AG20443 (cell line): Measurements from ENCODE around the gene MORC3.
"Not testable (repeated sequence)": the region's sequence is repeated elsewhere in the genome, so short reads cannot be mapped to it uniquely, and the experiment has no call there.

Experiments used
- DNase-seq: peaks from one replicate; pipeline ENCODE4 v3.0.0; 2012; ENCODE audit warnings: low spot score, mixed read lengths

MORC3 gene

DNA sequence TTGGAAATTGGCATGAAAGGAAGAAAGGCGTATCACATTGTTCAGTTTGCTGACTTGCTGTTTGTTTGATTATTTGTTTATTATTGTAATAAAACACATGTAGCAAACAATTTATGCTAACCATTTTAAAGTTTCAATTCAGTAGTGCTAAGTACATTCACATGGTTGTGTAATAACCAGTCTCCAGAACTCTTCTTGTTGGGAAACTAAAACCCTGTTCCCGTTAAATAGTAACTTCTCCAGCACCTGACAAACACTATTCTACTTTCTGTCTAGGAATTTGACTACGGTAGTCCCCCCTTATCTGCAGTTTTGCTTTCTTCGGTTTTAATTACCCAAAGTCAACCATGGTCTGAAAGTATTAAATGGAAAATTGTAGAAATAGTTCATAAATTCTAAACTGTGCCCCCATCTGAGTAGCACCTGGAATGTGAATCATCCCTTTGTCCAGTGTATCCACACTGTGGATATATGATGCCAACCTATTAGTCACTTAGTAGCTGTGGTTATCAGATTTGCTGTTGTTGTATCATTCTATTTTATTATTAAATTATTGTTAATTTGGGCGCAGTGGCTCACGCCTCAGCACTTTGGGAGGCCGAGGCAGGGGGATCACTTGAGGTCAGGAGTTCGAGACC, 5.5 kb downstream of the MORC3 start:
- DNase-seq: no peak

DNA sequence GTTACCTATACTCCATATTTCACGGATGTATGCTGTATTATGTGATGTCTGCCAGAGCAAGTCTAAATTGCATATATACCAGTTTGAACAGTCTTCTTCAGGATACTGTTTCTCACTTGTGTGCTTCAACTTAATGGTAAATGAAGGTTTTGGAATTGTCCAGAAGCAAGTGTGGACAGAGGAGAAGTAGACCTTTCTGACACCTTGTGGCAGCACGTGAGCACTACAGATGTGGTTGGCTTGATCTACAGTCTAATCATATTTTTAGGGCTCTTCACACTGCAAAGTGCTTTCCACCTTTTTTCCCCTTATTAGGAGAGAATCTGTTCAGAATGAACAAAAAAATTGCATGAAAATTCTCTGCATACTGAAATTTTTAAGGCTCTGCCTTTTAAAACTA, 10.9 kb downstream of the MORC3 start:
- peak; percentile 56 for DNase-seq

DNA sequence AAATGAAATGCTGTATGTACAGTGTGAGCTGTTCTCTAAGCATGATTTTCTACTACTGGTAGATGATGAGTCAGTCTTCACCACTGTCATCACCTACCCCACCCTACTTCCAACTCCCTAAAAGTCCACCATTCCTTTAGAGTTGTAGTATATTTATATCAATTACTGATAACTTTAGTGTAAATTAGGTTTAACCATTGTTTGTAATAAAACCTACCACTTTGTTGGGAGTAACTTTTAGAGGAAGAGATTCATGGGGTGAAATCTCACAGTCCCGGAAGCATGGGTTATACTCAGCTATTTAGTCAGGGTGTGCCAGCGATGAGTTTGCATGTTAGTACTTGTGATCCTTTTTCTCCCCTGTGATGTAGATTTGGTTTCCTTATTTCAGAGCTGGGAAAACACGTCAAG, 17.1 kb downstream of the MORC3 start:
- peak; percentile 67 for DNase-seq

DNA sequence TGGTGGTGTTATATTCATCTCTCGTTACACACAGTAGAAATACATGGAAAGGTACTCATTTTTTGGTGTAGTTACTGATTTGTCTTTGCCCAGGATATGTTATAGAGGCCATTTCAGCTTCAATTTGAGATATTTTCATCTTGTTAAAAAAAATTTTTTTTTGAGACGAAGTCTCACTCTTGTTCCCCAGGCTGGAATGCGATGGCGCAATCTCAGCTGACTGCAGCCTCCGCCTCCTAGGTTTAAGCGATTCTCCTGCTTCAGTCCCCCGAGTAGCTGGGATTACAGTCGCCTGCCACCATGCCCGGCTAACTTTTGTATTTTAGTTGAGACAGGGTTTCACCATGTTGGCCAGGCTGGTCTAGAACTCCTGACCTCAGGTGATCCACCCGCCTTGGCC, 19.0 kb downstream of the MORC3 start:
- no peak for DNase-seq

DNA sequence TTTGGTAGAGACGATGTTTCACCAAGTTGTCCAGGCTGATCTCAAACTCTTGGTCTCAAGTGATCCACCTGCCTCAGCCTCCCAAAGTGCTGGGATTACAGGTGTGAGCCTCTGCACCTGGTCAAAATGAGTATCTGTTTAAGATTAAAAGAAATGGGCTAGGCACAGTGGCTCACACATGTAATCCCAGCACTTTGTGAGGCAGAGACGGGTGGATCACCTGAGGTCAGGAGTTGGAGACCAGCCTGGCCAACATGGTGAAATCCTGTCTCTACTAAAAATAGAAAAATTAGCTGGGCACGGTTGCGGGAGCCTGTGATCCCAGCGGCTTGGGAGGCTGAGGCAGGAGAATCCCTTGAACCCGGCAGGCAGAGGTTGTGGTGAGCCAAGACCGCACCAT, 22.6 kb downstream of the MORC3 start:
- DNase-seq: not testable (repeated sequence)

DNA sequence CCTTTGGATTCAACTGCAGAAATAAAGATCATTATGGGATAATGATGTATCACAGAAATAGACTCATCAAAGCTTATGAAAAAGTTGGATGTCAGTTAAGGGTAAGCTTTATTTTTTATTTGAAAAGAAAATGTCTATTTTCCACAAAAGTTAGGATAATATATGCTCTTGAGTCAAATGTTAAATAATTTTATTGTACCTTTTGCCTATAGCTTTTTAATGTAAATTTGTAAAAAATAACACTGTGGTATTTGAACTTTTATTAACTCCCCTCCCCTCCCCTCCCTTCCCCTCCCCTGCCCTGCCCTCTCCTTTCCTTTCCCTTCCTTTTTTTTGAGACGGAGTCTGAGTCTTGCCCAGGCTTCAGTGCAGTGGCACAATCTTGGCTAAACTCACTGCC, 24.9 kb downstream of the MORC3 start:
- DNase-seq: no peak

DNA sequence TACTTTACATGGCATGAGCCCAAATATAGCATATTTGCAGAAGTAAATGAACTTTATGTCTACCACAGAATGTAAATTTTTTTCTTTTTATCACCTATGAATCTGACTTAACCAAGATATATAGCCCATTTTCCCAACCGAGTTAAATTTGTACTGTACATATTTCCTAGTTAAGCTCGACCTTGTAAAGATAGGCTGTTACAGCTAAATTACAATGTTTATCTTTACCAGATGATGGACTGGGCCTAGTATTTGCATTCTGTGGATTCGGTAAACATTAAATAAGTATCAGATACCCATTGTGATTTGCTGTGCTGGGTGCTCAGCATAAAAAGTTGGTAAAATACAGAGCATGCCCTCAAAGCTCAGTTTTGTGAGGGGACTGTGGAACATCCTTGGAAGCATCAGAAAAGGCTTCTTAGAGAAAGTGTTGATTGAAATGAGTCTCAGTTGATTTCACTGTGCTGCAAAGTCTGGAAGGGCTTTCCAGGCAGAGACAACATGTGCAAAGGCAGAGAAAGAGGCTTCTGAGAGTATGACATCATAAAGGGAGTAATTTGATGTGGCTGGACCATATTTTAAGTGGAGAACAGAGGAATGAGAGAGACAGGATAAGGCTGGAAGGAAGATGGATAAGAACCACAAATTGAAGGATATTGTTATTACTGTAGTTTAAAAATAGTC, 27.4 kb downstream of the MORC3 start:
- no peak for DNase-seq

DNA sequence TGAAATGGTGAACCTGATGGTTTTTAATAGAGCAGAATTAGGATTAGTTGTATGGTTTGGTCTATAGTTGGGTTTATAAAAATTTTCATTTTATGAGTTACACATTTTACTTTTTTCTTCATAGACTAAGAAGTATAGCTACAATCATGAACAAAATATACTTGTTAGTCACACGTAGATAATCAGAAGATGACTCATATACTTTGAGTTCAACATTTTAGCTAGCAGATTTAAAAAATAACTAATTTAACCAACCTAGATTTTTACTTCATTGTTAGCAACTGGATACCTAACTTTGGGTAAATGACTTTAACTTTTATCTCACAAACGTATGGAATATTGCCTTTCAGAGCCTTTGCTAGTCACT, 27.9 kb downstream of the MORC3 start:
- no peak for DNase-seq

DNA sequence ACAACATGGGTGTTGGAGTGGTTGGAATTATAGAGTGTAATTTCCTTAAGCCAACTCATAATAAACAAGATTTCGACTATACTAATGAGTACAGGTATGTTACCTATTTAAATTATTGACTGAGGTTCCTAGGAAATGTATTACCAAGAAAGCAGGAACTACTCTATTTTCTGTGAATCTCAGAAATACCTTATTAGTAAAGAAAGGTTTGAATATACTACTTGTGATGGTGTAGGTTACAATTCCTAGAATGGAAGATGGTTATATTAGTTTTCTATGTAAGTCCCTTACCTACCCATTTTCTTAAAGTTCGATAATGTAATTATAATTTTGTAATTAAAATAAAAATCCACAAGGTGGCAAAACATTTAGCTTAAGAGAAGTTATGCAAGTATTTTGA, 29.3 kb downstream of the MORC3 start:
- no peak for DNase-seq

DNA sequence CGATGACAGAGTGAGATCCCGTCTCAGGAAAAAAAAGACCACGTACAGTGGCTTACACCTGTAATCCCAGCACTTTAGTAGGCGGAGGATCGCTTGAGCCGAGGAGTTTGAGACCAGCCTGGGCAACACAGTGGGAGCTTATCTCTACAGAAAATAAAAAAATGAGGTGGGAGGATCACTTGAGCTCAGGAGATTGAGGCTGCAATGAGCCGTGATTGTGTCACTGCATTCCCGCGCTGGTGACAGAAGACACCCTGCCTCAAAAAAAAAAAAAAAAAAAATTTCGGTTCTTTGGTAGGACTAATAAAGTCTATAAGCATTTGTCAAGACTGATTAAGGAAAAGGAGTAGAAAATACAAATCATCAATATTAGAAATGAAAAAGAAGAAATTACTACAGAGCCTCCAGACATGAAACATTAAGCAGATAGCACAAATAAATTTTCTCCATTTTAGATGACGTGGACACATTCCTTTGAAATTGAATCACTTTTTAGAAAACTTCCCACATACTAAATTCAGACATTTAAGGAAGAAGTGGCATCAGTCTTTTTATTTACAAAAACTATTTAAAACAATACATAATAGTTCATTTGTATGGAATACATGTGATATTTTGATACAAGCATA, 30.4 kb downstream of the MORC3 start:
- DNase-seq: peak; percentile 32

DNA sequence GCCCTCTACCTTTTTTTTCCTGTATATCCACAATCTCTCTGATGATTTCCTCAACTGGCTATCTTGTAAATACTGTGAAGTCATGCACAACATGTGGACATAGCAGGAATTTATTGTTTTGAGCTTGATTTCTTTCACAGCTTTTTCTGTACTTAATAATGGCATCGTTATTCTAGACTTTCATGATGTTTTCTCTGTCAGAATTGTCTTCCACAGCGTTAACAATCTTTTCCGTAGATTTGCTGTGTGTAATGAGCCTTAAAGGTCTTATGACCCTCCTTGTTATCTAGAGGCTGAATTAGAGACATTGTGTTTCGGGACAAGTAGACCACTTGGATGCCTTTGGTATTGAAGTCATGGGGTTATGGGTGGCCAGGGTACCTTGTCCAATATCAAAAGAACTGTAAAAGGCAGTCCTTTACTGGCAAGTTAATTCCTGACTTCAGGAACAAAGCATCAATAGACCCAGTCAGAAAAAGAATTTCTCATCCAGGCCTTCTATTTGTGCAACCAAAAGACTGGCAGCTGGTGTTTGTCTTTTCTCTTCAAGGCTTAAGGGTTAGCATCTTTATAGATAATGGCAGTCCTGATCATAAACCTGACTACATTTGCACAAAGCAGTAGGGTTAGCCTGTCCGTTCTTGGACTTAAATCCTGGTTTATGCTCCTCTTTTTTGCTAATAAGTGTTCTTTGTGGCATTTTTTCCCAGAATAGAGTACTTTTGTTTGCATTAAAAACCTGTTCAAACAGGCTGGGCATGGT, 35.1 kb downstream of the MORC3 start:
- DNase-seq: no peak

DNA sequence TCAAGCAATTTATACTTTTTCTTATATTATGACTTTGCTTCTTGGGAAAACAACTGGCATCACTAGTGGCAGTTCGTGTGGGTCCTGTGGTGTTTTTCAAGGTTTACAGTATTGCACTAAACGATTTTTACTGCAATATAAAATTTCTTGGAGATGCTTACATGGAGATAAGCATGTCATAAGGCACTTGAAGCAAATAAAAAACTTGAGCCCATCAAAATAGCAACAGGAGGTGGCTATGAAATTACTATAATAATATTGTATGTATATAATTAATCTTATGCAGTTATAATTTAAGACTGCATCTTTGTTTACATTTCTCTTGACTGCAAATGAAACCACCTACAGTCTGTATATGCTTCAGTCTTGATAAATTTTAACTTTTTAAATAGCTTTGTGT, 35.9 kb downstream of the MORC3 start:
- no peak for DNase-seq

DNA sequence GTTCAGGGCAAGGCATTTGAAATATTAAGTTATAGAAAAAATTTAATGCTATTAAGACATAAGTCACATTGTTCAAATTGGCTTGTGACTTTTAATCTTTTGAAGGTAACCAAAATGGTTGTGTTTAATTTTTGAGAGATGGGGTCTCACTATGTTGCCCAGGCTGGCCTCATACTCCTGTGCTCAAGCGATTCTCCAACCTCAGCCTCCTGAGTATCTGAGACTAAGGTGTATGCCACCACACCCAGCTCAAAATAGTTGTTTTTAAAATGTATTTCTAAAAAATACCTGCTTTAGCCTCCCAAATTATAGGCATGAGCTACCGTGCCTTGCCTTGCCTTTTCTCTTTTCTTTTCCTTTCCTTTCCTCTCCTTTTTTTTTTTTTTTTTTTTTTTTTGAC, 39.2 kb downstream of the MORC3 start:
- DNase-seq: no peak

DNA sequence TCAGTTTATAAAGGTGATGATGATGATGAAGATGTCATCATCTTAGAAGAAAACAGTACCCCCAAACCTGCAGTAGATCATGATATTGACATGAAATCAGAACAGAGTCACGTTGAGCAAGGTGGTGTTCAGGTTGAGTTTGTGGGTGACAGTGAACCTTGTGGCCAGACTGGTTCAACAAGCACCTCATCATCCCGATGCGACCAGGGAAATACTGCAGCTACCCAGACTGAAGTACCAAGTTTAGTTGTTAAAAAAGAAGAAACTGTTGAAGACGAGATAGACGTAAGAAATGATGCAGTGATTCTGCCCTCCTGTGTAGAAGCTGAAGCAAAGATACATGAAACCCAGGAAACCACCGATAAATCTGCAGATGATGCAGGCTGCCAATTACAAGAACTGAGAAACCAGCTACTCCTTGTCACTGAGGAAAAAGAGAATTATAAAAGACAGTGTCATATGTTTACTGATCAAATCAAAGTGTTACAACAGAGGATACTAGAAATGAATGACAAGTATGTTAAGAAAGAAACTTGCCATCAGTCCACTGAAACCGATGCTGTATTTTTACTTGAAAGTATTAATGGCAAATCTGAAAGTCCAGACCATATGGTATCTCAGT, 49.2 kb downstream of the MORC3 start:
- no peak for DNase-seq

DNA sequence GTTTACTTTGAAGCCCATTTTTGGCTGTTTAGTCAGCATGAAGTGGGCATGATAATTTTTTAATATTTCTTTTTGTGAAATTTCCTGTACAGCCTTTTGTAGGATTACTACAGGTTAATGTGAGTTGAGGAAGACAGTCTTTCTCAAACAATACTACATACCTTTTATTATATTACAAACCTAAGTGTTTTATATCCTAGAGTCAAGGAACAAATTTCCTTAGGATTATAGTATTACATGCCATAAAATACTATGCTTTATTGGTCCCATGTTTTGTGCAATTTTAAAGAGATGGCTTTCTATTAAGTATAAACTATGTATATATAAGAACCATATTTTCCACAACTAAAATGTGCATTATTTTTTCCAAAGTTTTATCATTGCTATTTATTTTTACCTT, 56.0 kb downstream of the MORC3 start:
- no peak for DNase-seq

DNA sequence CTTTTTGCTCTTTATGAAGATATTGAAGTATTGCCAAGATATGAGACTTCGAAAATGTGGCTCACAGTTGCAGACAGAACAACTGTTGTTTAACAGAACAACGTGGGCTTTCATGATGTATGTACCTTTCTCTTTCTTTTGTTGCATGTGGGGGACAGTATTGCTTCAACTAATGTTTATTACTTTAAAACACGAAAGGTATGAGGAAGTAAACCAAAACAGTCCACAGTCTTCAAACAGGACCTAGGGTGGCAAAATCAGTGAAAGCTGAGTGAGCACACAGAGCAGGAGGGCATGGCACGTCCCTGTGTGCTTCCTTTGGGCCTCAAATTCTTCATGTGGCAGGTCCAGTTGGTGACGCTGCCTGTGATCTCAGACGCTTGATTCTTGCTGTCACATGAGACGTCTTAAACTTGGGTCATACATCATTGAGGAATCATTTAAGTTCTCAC, 57.4 kb downstream of the MORC3 start:
- no peak for DNase-seq

DNA sequence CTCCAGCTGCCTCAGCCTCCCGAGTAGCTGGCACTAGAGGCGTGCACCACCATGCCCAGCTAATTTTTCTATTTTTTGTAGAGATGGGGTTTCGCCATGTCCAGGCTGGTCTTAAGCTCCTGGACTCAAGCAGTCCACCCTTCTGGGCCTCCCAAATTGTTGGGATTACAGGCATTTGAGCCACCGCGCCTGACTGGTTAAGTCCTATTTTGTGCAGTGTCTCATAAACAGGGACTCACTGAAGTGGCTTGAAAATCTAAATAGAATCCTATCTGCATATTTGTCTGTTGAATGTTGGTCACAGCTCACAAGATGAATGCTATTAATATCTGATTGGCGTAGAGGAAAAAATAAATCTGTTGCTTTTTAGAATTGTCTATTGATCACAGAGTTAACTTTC, 59.3 kb downstream of the MORC3 start:
- no peak for DNase-seq

DNA sequence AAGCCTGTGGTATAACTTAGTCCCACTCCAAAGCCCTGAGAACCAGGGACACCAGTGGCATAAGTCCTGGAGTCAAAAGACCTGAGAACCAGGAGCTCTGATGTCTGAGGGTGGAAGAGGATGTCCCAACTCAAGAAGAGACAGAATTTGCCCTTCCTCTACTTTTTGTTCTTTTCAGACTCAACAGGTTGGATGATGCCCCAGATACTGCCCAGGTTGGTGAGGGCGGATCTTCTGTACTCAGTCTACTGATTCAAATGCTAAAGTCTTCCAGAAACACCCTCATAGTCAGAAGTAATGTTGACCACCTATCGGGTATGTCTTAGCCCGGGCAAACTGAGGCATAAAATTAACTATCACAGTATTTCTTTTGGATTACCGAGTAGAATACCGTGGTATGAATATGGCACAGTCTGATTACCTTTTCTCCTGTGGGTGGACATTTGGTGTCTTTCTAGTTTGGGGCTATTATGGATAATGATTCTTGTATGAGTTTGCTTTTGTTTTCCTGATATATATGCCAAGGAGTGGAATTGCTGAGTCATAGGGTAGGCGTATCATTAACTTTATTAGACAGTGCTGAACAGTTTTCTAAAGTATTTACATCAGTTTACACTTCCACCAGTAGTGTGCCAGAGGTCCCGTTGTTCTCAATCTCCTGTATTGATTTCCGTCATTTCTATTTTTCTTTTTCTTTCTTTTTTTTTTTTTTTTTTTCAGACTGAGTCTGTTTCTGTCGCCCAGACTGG, 62.0 kb downstream of the MORC3 start:
- no peak for DNase-seq

DNA sequence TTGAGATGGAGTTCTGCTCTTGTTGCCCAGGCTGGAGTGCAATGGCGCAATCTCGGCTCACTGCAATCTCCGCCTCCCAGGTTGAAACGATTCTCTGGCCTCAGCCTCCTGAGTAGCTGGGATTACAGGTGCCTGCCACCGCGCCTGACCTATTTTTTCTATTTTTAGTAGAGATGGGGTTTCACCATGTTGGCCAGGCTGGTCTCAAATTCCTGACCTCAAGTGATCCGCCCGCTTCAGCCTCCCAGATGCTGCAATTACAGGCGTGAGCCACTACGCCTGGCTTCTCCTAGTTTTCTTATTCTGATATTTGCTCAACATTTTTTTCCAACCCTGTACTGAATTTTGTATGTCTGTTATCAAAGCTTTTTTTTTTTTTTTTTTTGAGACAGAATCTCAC, 62.7 kb downstream of the MORC3 start:
- not testable (repeated sequence) for DNase-seq

DNA sequence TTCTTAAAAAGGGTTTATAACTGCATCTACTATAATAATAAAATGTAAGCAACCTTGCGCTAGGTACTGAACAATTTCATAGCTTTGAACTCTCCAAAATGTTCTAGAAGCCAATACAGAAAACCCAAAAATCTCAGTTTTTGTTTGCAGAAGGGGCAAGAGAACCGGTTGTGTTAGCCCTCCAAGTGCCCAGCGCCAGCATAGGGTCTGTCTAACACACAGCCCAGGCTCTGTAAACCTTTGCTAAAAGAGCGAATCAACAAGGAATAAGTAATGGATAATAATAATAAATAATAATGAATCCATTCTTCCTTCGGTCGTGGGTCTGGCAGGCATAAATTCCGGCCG, 64.9 kb downstream of the MORC3 start:
- no peak for DNase-seq

DNA sequence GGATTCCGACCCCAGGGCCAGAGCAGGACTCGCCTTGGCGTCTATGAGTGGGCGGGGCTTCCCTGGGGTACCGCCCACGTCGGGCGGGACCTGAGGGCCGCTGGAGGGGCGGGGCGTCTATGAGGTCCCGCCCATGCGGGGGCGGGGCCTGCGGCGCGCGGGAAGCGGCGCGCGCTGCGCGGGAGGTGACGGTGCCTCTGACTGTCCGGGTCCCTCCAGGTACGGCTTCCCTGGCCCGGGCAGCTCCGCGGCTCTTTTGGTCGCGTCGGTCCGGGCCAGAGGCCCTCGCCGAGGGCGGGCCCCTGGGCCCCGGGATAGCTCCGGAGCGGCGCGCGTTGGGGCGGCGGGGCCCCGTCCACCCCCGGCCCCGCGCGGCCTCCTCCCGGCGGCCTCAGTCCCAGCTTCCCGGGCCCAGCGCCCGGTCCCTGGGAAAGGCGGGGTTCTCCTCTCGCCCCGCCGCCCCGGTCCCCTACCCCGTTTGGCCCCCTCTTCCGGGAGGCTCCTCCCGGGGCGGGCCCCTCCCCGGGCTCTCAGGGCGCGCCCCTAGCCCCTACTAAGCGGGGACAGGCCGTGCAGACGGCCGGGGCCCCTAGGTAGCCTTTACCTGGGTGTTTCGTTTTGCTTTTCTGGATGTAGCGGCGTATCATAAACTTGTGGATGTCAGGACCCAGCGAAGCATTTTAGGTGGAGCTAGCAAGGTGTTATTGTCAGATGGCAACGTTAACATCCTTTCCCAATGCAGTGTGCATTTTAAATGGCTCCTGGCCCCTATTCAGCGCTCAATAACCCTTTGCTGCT, 65.4 kb downstream of the MORC3 start, which contains the start of gene CHAF1B:
TSS of gene CHAF1B (plus strand) at position 160 of the 798 bp plus-strand sequence. CDS start 745 bp downstream, outside the sequence.
- peak; percentile 99 for DNase-seq
